HepG2 (cell line): ENCODE results near the gene WNT7A. TPM values are rescaled to one million over a fixed set of nuclear protein-coding genes. Genes with fewer than 3 reads are reported as not detected.

ENCODE experiments used
- ATAC-seq: fragments of 200-7000 bp; cut with Tn5 transposase; 3 replicates; pipeline ENCODE4 v1.9.1; 2020; ENCODE audit warnings: mild to moderate bottlenecking, moderate library complexity
- BruUV-seq: library from RNA; stranded (reverse); fragments of 400-500 nt; replicated peaks from 2 replicates; lab custom pipeline; 2021; lab: Mats Ljungman, UMichigan
- CTCF ChIA-PET: fragments of 300-600 bp; formaldehyde crosslinking; extraction: SDS; loops from one replicate; lab custom pipeline; 2021; ENCODE audit warnings: low total read pairs, inconsistent platforms, low intra/inter-chr PET ratio; lab: Yijun Ruan, JAX
- POLR2A ChIA-PET: fragments of 350-600 bp; sonication (Branson Sonifier 250); formaldehyde crosslinking; loops from one replicate; lab custom pipeline; 2020; ENCODE audit warnings: antibody characterized with exemption, inconsistent platforms; lab: Yijun Ruan, JAX
- DNase-seq: peaks from one replicate; pipeline ENCODE4 v3.0.0-alpha.2; 2015; ENCODE audit warnings: low spot score
- FAIRE-seq: peaks from 3 replicates; lab custom pipeline; 2011; peaks lifted over from hg19 to GRCh38; lab: Jason Lieb, UNC
- H2AFZ ChIP-seq: one replicate; pipeline ENCODE4 v1.6.1; 2011; ENCODE audit warnings: low read length, inconsistent platforms
- H3K27ac ChIP-seq: fragments of 300-600 bp; 3 replicates; pipeline ENCODE4 v1.8.0; 2011; ENCODE audit warnings: mixed run types, mild to moderate bottlenecking, mixed read lengths, low read length, inconsistent platforms; ENCODE audit not compliant: insufficient read depth; ENCODE audit errors: extremely low read length
- H3K27me3 ChIP-seq, 2 experiments: fragments of 200-600 bp in 1 of 2; 2 replicates in 1 of 2; 3 replicates in 1 of 2; pipeline versions ENCODE4 v1.6.0 to v1.8.0; 2011; ENCODE audit warnings: low read length in 2 of 2, mild to moderate bottlenecking in 2 of 2, moderate library complexity in 2 of 2, inconsistent platforms in 1 of 2; ENCODE audit not compliant: insufficient read depth in 2 of 2, control insufficient read depth in 1 of 2
- H3K36me3 ChIP-seq, 2 experiments: fragments of 200-600 bp in 1 of 2; replicated peaks in 1 of 2; 2 replicates in 1 of 2; 3 replicates in 1 of 2; pipeline versions ENCODE4 v1.5.1 to v1.8.0; 2011; ENCODE audit warnings: low read length in 2 of 2, inconsistent platforms in 1 of 2; ENCODE audit not compliant: insufficient read depth in 2 of 2, control insufficient read depth in 1 of 2
- H3K4me1 ChIP-seq: 2 replicates; pipeline ENCODE4 v1.5.1; 2012; ENCODE audit warnings: low read length, inconsistent platforms; ENCODE audit not compliant: insufficient read depth
- H3K4me2 ChIP-seq: 2 replicates; pipeline ENCODE4 v1.6.0; 2011; ENCODE audit warnings: low read depth, low read length, inconsistent platforms
- H3K4me3 ChIP-seq, 3 experiments: fragments of 200-600 bp in 1 of 3; sonication (generic), shearing (Covaris generic) in 1 of 3; replicated peaks in 1 of 3; 2 replicates each; pipeline ENCODE4 v1.5.1; 2011 to 2016; ENCODE audit warnings: low read length in 3 of 3, inconsistent platforms in 2 of 3, low read depth in 2 of 3, mild to moderate bottlenecking in 2 of 3, control low read depth in 1 of 3, mixed read lengths in 1 of 3; ENCODE audit not compliant: insufficient read depth in 1 of 3
- H3K79me2 ChIP-seq: one replicate; pipeline ENCODE4 v1.6.1; 2011; ENCODE audit warnings: low read length, inconsistent platforms; ENCODE audit not compliant: insufficient read depth
- H3K9ac ChIP-seq: 2 replicates; pipeline ENCODE4 v1.6.0; 2011; ENCODE audit warnings: mild to moderate bottlenecking, low read depth, low read length, inconsistent platforms; ENCODE audit not compliant: insufficient read depth
- H3K9me3 ChIP-seq: 2 replicates; pipeline ENCODE4 v1.5.1; 2012; ENCODE audit warnings: mild to moderate bottlenecking, low read length
- H4K20me1 ChIP-seq: 2 replicates; pipeline ENCODE4 v1.6.0; 2011; ENCODE audit warnings: inconsistent platforms, mild to moderate bottlenecking, low read length, moderate library complexity; ENCODE audit not compliant: insufficient read depth
- FOXO1 ChIP-seq: sonication (generic); formaldehyde crosslinking; IDR thresholded peaks from 2 replicates; pipeline ENCODE4 v1.4.0; 2020; ENCODE audit warnings: missing genetic modification reagents
- JUN ChIP-seq: sonication (generic); formaldehyde crosslinking; IDR thresholded peaks from 2 replicates; pipeline ENCODE4 v1.4.0; 2020; ENCODE audit warnings: mild to moderate bottlenecking, missing genetic modification reagents
- MAF1 ChIP-seq: sonication (generic); formaldehyde crosslinking; IDR thresholded peaks from 2 replicates; pipeline ENCODE4 v1.5.0; 2020; ENCODE audit warnings: missing genetic modification reagents, borderline replicate concordance
- RXRA ChIP-seq: sonication (generic); formaldehyde crosslinking; IDR thresholded peaks from 2 replicates; pipeline ENCODE4 v1.5.1; 2020; ENCODE audit warnings: missing genetic modification reagents
- ZNF263 ChIP-seq: sonication (generic); formaldehyde crosslinking; IDR thresholded peaks from 2 replicates; pipeline ENCODE4 v1.4.0; 2020; ENCODE audit warnings: missing genetic modification reagents
- ZNF281 ChIP-seq: sonication (generic); formaldehyde crosslinking; IDR thresholded peaks from 2 replicates; pipeline ENCODE4 v1.4.0; 2020; ENCODE audit warnings: missing genetic modification reagents, borderline replicate concordance
- WGBS: methylation state at CpG from one replicate; pipeline ENCODE4 v1.1.6; 2017; ENCODE audit warnings: low lambda C conversion rate; 5-methylcytosine and 5-hydroxymethylcytosine counted together
- in situ Hi-C: cut with HindIII; loops from 2 replicates; pipeline ENCODE4 v1.10.0; 2017; ENCODE audit warnings: low pct_unique_long_range_greater_than_20kb; ENCODE audit not compliant: extremely low pct_ligation_motif_present
- intact Hi-C: fragments of 100-400 bp; cut with micrococcal nuclease; formaldehyde crosslinking; loops from one replicate; pipeline ENCODE4 v1.10.0; 2022; ENCODE audit not compliant: unreplicated experiment
- polyA plus RNA-seq, 8 experiments: library from polyadenylated mRNA; depleted of rRNA in 3 of 8; stranded (reverse) in 7 of 8; unstranded in 1 of 8; fragments of >200 nt; fragmentation: Illumina TruSeq in 4 of 8; extraction: Trizol in 4 of 8; gene quantifications; 2 replicates each; pipeline versions ENCODE4 v1.2.1 to v1.2.3, GENCODE V29; 2011 to 2016; ENCODE audit warnings: low read depth in 4 of 8, missing spikeins in 1 of 8, mixed read lengths in 1 of 8; ENCODE audit not compliant: insufficient read depth in 1 of 8
- total RNA-seq, 5 experiments: library from RNA; depleted of rRNA; stranded (reverse); fragments of >200 nt; fragmentation: Illumina TruSeq; extraction: Trizol; gene quantifications; 2 replicates each; pipeline ENCODE4 v1.2.3, GENCODE V29; 2016; ENCODE audit warnings: low read depth in 1 of 5

The WNT7A gene
- total and polyA plus RNA-seq, 2 of the 13 experiments (the other 11 are each of a cell fraction or from before 2014, with no cell fraction given), result not detected

- TF ChIP-seq ZNF281, result no peak
- no peak for TF ChIP-seq RXRA (CRISPR knock-in tag)
- no peak for TF ChIP-seq MAF1
- TF ChIP-seq JUN (CRISPR knock-in tag), result no peak
These were observed 13.6 kb downstream of the WNT7A start (continued) for GRCh38 chr3:13866041-13866965.

- 4% methylated on average over 7 of the region's 7 CpGs for WGBS
- no peak for TF ChIP-seq FOXO1 (CRISPR knock-in tag)
- 0 out of 2 replicates have a peak, but pooled peaks have one; percentile 39 for TF ChIP-seq ZNF263 (CRISPR knock-in tag)
- TF ChIP-seq, all 625 proteins: peak for 1
- in situ Hi-C loops, result no loop called here
- ATAC-seq, result no peak
- Histone ChIP-seq H3K4me2 (no peak overlapping the region), H3K79me2 (no peaks in the 10 kb centered on the region), H3K27me3 (peaks cover 3 to 49% of the 10 kb centered on the region in 2 experiments; a peak in 2 of 5 replicates), H3K9ac (no peak overlapping the region), H3K9me3 (no peaks in the 10 kb centered on the region), H4K20me1 (0 out of 2 replicates have a peak, but pooled peaks cover 2% of the 10 kb centered on the region), H2AFZ (no peak overlapping the region), H3K27ac (no peak overlapping the region), H3K4me1 (no peaks in the 10 kb centered on the region), H3K36me3 (no peaks in the 10 kb centered on the region), H3K4me3 (no peak overlapping the region)
- DNase-seq, result no peak
- BruUV-seq, result no TSS peak
- intact Hi-C loops, result no loop called here
- POLR2A ChIA-PET, result no interaction called here
- FAIRE-seq, result no peak
- CTCF ChIA-PET, result no interaction called here
These were observed 14.3 kb downstream of the WNT7A start for GRCh38 chr3:13865581-13865980.
